HepG2 (cell line): ENCODE data around the gene GAL3ST2. TPM values are rescaled to one million over a fixed set of nuclear protein-coding genes. Genes with fewer than 3 reads are reported as not detected.

Source experiments
- ATAD3A ChIP-seq: sonication (generic); formaldehyde crosslinking; IDR thresholded peaks from 2 replicates; pipeline ENCODE4 v1.4.0; 2020; ENCODE audit warnings: missing genetic modification reagents
- ATM ChIP-seq: fragments of 450-650 bp; IDR thresholded peaks from 2 replicates; pipeline ENCODE4 v1.7.1; 2017; ENCODE audit warnings: mild to moderate bottlenecking, borderline replicate concordance
- CBX5 ChIP-seq: sonication (generic); formaldehyde crosslinking; IDR thresholded peaks from 2 replicates; pipeline ENCODE4 v1.4.0; 2020; ENCODE audit warnings: missing genetic modification reagents, borderline replicate concordance
- CENPX ChIP-seq: sonication (generic); formaldehyde crosslinking; IDR thresholded peaks from 2 replicates; pipeline ENCODE4 v1.9.0; 2021; ENCODE audit warnings: mild to moderate bottlenecking, missing genetic modification reagents, moderate library complexity
- CHD2 ChIP-seq: IDR thresholded peaks from 2 replicates; pipeline ENCODE4 v1.6.1; 2011; ENCODE audit warnings: low read depth, low read length, improper control_type of control experiment
- ESRRA ChIP-seq: sonication (generic); formaldehyde crosslinking; IDR thresholded peaks from 2 replicates; pipeline ENCODE4 v1.5.1; 2020; ENCODE audit warnings: mild to moderate bottlenecking, low read depth, missing genetic modification reagents
- ETV6 ChIP-seq: sonication (generic); formaldehyde crosslinking; conservative IDR thresholded peaks from 2 replicates; pipeline ENCODE4 v1.4.0; 2020; ENCODE audit warnings: missing genetic modification reagents
- GTF3A ChIP-seq: sonication (generic); formaldehyde crosslinking; conservative IDR thresholded peaks from 2 replicates; pipeline ENCODE4 v1.4.0; 2020; ENCODE audit warnings: mild to moderate bottlenecking, missing genetic modification reagents
- JARID2 ChIP-seq: sonication (generic); formaldehyde crosslinking; IDR thresholded peaks from 2 replicates; pipeline ENCODE4 v1.8.1; 2023; ENCODE audit warnings: missing genetic modification reagents, inconsistent platforms; ENCODE audit not compliant: insufficient replicate concordance
- JUND ChIP-seq: sonication (generic); formaldehyde crosslinking; IDR thresholded peaks from 2 replicates; pipeline ENCODE4 v1.8.0; 2022; ENCODE audit warnings: mild to moderate bottlenecking, missing genetic modification reagents
- KMT2B ChIP-seq: IDR thresholded peaks from 2 replicates; pipeline ENCODE4 v1.6.1; 2016; ENCODE audit warnings: missing genetic modification reagents, missing compliant biosample characterization
- NFKBIZ ChIP-seq: IDR thresholded peaks from 2 replicates; pipeline ENCODE4 v1.6.1; 2018; ENCODE audit warnings: missing genetic modification reagents, missing compliant biosample characterization
- RXRA ChIP-seq: sonication (generic); formaldehyde crosslinking; IDR thresholded peaks from 2 replicates; pipeline ENCODE4 v1.5.1; 2020; ENCODE audit warnings: missing genetic modification reagents
- ZBTB8A ChIP-seq: sonication (generic); formaldehyde crosslinking; IDR thresholded peaks from 2 replicates; pipeline ENCODE4 v1.4.0; 2020; ENCODE audit warnings: mild to moderate bottlenecking, low read depth, missing genetic modification reagents, borderline replicate concordance
- ZC3H13 ChIP-seq: sonication (generic); formaldehyde crosslinking; IDR thresholded peaks from 2 replicates; pipeline ENCODE4 v1.8.1; 2023; ENCODE audit warnings: mild to moderate bottlenecking, missing genetic modification reagents, moderate library complexity
- ZC3H4 ChIP-seq: sonication (generic); formaldehyde crosslinking; IDR thresholded peaks from 2 replicates; pipeline ENCODE4 v1.4.0; 2020; ENCODE audit warnings: missing genetic modification reagents, borderline replicate concordance
- ZNF234 ChIP-seq: sonication (generic); formaldehyde crosslinking; conservative IDR thresholded peaks from 2 replicates; pipeline ENCODE4 v1.5.1; 2020; ENCODE audit warnings: mild to moderate bottlenecking, missing genetic modification reagents
- ZNF496 ChIP-seq: sonication (generic); formaldehyde crosslinking; IDR thresholded peaks from 2 replicates; pipeline ENCODE4 v1.8.1; 2023; ENCODE audit warnings: mild to moderate bottlenecking, moderate library complexity, missing genetic modification reagents; ENCODE audit not compliant: insufficient replicate concordance
- ZNF850 ChIP-seq: sonication (generic); formaldehyde crosslinking; conservative IDR thresholded peaks from 2 replicates; pipeline ENCODE4 v1.9.0; 2021; ENCODE audit warnings: mild to moderate bottlenecking, missing genetic modification reagents
- ZNF878 ChIP-seq: sonication (generic); formaldehyde crosslinking; IDR thresholded peaks from 2 replicates; pipeline ENCODE4 v1.8.1; 2023; ENCODE audit warnings: mild to moderate bottlenecking, missing genetic modification reagents, moderate library complexity
- ZSCAN22 ChIP-seq: sonication (generic); formaldehyde crosslinking; IDR thresholded peaks from 2 replicates; pipeline ENCODE4 v1.4.0; 2020; ENCODE audit warnings: mild to moderate bottlenecking, missing genetic modification reagents
- polyA plus RNA-seq, 8 experiments: library from polyadenylated mRNA; depleted of rRNA in 3 of 8; stranded (reverse) in 7 of 8; unstranded in 1 of 8; fragments of >200 nt; fragmentation: Illumina TruSeq in 4 of 8; extraction: Trizol in 4 of 8; gene quantifications; 2 replicates each; pipeline versions ENCODE4 v1.2.1 to v1.2.3, GENCODE V29; 2011 to 2016; ENCODE audit warnings: low read depth in 4 of 8, missing spikeins in 1 of 8, mixed read lengths in 1 of 8; ENCODE audit not compliant: insufficient read depth in 1 of 8
- total RNA-seq, 5 experiments: library from RNA; depleted of rRNA; stranded (reverse); fragments of >200 nt; fragmentation: Illumina TruSeq; extraction: Trizol; gene quantifications; 2 replicates each; pipeline ENCODE4 v1.2.3, GENCODE V29; 2016; ENCODE audit warnings: low read depth in 1 of 5
- TF ChIP-seq, protein P1 (sequence below): sonication (generic); formaldehyde crosslinking; IDR thresholded peaks from 2 replicates; pipeline ENCODE4 v1.5.1; 2020; ENCODE audit warnings: mild to moderate bottlenecking, missing genetic modification reagents, moderate library complexity
- TF ChIP-seq, protein P2 (sequence below): sonication (generic); formaldehyde crosslinking; IDR thresholded peaks from 2 replicates; pipeline ENCODE4 v1.5.1; 2020; ENCODE audit warnings: mild to moderate bottlenecking, missing genetic modification reagents, moderate library complexity
- TF ChIP-seq, protein P3 (sequence below): sonication (generic); formaldehyde crosslinking; IDR thresholded peaks from 2 replicates; pipeline ENCODE4 v1.4.0; 2020; ENCODE audit warnings: mild to moderate bottlenecking, missing genetic modification reagents
- TF ChIP-seq, protein P4 (sequence below): IDR thresholded peaks from 2 replicates; pipeline ENCODE4 v1.6.1; 2016

GAL3ST2 gene
- total and polyA plus RNA-seq, 2 of the 13 experiments (the other 11 are each of a cell fraction or from before 2014, with no cell fraction given) = 0.17 to 0.20 TPM

DNA sequence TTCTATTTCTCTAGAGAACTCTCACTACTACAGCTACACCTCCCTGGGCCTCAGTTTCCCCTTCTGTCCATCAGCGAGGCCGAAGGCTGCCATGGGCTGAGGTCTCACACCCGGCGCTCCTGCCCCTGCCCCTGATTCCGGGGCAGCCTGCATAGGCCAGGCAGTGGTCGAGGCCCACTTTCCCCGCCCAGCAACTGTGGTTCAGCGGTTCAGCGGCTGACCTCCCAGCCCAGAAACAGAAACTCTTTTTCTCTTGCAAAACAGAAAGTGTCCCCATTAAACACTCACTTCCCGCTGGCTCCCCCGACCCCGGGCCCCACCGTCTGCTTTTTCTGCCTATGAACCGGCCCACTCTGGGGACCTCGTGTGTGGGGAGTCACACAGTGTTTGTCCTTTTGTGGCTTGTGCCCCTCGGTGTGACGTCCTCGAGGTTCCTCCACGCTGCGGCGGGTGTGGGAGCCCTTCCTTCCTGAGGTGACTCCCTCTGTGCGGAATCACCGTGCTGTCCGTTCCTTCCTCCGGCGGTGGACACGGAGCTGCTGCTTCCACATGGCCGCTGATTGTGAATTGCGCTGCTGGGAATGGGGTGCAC is 66.1 kb downstream of the GAL3ST2 start (continued):
- no peak for TF ChIP-seq ZNF850 (CRISPR knock-in tag)
- no peak for TF ChIP-seq ESRRA (CRISPR knock-in tag)
- no peak for TF ChIP-seq ZC3H4
- TF ChIP-seq ZNF496 (CRISPR knock-in tag) = no peak
- no peak for TF ChIP-seq JARID2 (CRISPR knock-in tag)
- TF ChIP-seq CBX5 (CRISPR knock-in tag) = no peak
- no peak for TF ChIP-seq ZBTB8A (CRISPR knock-in tag)
- no peak for TF ChIP-seq ATM
- no peak for TF ChIP-seq ZNF234 (CRISPR knock-in tag)
- TF ChIP-seq ZNF878 (CRISPR knock-in tag) = no peak
- TF ChIP-seq, protein P1, sequence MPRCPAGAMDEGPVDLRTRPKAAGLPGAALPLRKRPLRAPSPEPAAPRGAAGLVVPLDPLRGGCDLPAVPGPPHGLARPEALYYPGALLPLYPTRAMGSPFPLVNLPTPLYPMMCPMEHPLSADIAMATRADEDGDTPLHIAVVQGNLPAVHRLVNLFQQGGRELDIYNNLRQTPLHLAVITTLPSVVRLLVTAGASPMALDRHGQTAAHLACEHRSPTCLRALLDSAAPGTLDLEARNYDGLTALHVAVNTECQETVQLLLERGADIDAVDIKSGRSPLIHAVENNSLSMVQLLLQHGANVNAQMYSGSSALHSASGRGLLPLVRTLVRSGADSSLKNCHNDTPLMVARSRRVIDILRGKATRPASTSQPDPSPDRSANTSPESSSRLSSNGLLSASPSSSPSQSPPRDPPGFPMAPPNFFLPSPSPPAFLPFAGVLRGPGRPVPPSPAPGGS = no peak; the same call in 1 of the 2 replicates
- no peak for TF ChIP-seq CENPX (CRISPR knock-in tag)
- no peak for TF ChIP-seq GTF3A (CRISPR knock-in tag)
- no peak for TF ChIP-seq JUND (CRISPR knock-in tag)
- no peak for TF ChIP-seq NFKBIZ (CRISPR knock-in tag)
- TF ChIP-seq, protein P2, sequence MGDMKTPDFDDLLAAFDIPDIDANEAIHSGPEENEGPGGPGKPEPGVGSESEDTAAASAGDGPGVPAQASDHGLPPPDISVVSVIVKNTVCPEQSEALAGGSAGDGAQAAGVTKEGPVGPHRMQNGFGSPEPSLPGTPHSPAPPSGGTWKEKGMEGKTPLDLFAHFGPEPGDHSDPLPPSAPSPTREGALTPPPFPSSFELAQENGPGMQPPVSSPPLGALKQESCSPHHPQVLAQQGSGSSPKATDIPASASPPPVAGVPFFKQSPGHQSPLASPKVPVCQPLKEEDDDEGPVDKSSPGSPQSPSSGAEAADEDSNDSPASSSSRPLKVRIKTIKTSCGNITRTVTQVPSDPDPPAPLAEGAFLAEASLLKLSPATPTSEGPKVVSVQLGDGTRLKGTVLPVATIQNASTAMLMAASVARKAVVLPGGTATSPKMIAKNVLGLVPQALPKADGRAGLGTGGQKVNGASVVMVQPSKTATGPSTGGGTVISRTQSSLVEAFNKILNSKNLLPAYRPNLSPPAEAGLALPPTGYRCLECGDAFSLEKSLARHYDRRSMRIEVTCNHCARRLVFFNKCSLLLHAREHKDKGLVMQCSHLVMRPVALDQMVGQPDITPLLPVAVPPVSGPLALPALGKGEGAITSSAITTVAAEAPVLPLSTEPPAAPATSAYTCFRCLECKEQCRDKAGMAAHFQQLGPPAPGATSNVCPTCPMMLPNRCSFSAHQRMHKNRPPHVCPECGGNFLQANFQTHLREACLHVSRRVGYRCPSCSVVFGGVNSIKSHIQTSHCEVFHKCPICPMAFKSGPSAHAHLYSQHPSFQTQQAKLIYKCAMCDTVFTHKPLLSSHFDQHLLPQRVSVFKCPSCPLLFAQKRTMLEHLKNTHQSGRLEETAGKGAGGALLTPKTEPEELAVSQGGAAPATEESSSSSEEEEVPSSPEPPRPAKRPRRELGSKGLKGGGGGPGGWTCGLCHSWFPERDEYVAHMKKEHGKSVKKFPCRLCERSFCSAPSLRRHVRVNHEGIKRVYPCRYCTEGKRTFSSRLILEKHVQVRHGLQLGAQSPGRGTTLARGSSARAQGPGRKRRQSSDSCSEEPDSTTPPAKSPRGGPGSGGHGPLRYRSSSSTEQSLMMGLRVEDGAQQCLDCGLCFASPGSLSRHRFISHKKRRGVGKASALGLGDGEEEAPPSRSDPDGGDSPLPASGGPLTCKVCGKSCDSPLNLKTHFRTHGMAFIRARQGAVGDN (CRISPR knock-in tag) = peak; percentile 57
- no peak for TF ChIP-seq ATAD3A
- TF ChIP-seq ETV6 (CRISPR knock-in tag) = no peak
- TF ChIP-seq, protein P3, sequence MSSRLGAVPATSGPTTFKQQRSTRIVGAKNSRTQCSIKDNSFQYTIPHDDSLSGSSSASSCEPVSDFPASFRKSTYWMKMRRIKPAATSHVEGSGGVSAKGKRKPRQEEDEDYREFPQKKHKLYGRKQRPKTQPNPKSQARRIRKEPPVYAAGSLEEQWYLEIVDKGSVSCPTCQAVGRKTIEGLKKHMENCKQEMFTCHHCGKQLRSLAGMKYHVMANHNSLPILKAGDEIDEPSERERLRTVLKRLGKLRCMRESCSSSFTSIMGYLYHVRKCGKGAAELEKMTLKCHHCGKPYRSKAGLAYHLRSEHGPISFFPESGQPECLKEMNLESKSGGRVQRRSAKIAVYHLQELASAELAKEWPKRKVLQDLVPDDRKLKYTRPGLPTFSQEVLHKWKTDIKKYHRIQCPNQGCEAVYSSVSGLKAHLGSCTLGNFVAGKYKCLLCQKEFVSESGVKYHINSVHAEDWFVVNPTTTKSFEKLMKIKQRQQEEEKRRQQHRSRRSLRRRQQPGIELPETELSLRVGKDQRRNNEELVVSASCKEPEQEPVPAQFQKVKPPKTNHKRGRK (CRISPR knock-in tag) = no peak
- TF ChIP-seq CHD2 = no peak
- TF ChIP-seq RXRA (CRISPR knock-in tag) = no peak
- no peak for TF ChIP-seq KMT2B (CRISPR knock-in tag)
- TF ChIP-seq, protein P4, sequence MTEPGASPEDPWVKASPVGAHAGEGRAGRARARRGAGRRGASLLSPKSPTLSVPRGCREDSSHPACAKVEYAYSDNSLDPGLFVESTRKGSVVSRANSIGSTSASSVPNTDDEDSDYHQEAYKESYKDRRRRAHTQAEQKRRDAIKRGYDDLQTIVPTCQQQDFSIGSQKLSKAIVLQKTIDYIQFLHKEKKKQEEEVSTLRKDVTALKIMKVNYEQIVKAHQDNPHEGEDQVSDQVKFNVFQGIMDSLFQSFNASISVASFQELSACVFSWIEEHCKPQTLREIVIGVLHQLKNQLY = no peak
- TF ChIP-seq ZC3H13 (CRISPR knock-in tag) = no peak
- no peak for TF ChIP-seq ZSCAN22 (CRISPR knock-in tag)
